HCT116 (cell line): Measurements from ENCODE around the gene MYCBP2.

ENCODE experiments used
- EZH2phosphoT487 ChIP-seq: fragments of 200-600 bp; IDR thresholded peaks from 2 replicates; pipeline ENCODE4 v1.6.1; 2018; ENCODE audit warnings: antibody characterized with exemption, borderline replicate concordance
- RAD21 ChIP-seq: IDR thresholded peaks from 2 replicates; pipeline ENCODE4 v1.6.1; 2012; ENCODE audit warnings: low read depth, mild to moderate bottlenecking

DNA sequence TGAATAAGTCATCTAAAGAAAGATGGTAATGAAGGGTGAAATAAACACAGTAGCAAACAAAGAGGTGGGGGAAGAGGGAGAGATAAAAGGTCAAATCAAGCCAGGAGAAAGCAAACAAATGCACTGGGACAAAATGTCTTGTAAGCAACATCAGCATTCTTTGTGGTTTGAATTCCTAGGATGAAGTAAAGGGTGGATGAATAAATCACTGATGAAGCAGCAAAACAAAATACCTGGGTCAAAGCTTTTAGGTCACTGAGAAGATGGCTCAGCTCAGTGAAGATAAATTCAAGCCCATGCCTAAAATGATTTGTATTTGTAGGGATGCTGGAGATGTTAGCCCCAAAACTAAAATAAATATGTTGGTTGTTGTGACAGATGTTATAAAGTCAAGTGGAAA is 213.4 kb downstream of the MYCBP2 start:
- TF ChIP-seq EZH2phosphoT487 (no peak), RAD21 (no peak)
